A549 (cell line): ENCODE measurements around the gene ANKRD27.

ENCODE experiments used
- CTCF ChIP-seq: fragments of >200 bp; sonication (Bioruptor Twin); formaldehyde crosslinking; IDR thresholded peaks from 3 replicates; pipeline ENCODE4 v1.5.1; 2016
- E2F6 ChIP-seq: IDR thresholded peaks from 2 replicates; pipeline ENCODE4 v1.6.1; 2012; ENCODE audit warnings: low read depth, borderline replicate concordance
- EP300 ChIP-seq, 2 experiments: fragments of >200 bp; sonication (Bioruptor Twin); formaldehyde crosslinking; IDR thresholded peaks; 2 replicates in 1 of 2; 3 replicates in 1 of 2; pipeline ENCODE4 v1.6.1; 2016 to 2017
- FOSL2 ChIP-seq, 2 experiments: fragments of 450-650 bp in 1 of 2; fragments of >200 bp in 1 of 2; sonication (Bioruptor Twin) in 1 of 2; formaldehyde crosslinking; IDR thresholded peaks; 2 replicates each; pipeline versions ENCODE4 v1.5.0 to v1.6.1; 2016 to 2020; ENCODE audit warnings: mild to moderate bottlenecking in 1 of 2, moderate library complexity in 1 of 2
- GATA3 ChIP-seq: IDR thresholded peaks from 2 replicates; pipeline ENCODE4 v1.6.1; 2012; ENCODE audit warnings: borderline replicate concordance
- HOXA7 ChIP-seq: fragments of 250-450 bp; sonication (Bioruptor Pico); IDR thresholded peaks from 2 replicates; pipeline ENCODE4 v1.5.0; 2020; ENCODE audit warnings: mild to moderate bottlenecking, moderate library complexity
- JUN ChIP-seq, 2 experiments: fragments of >200 bp; sonication (Bioruptor Twin); formaldehyde crosslinking; IDR thresholded peaks; 2 replicates in 1 of 2; 3 replicates in 1 of 2; pipeline ENCODE4 v1.6.1; 2016 to 2017
- POLR2A ChIP-seq: IDR thresholded peaks from 2 replicates; pipeline ENCODE4 v1.6.1; 2012; ENCODE audit warnings: mild to moderate bottlenecking, low read length
- RAD21 ChIP-seq, 2 experiments: fragments of >200 bp in 1 of 2; sonication (Bioruptor Twin) in 1 of 2; formaldehyde crosslinking in 1 of 2; IDR thresholded peaks in 1 of 2; conservative IDR thresholded peaks in 1 of 2; 2 replicates in 1 of 2; 3 replicates in 1 of 2; pipeline ENCODE4 v1.6.1; 2012 to 2018; ENCODE audit warnings: inconsistent platforms in 1 of 2
- TFCP2L1 ChIP-seq: fragments of 250-450 bp; sonication (Bioruptor Pico); IDR thresholded peaks from 2 replicates; pipeline ENCODE4 v1.5.0; 2021; ENCODE audit warnings: mild to moderate bottlenecking
- ZSCAN20 ChIP-seq: fragments of 250-450 bp; sonication (Bioruptor Pico); IDR thresholded peaks from 2 replicates; pipeline ENCODE4 v1.8.0; 2022; ENCODE audit warnings: mild to moderate bottlenecking, moderate library complexity
- TF ChIP-seq, protein P1 (sequence below): fragments of 200-600 bp; sonication (generic); IDR thresholded peaks from 2 replicates; pipeline ENCODE4 v1.6.1; 2016; ENCODE audit warnings: antibody characterized with exemption, mild to moderate bottlenecking, moderate library complexity
- TF ChIP-seq, protein P2 (sequence below): fragments of 450-650 bp; IDR thresholded peaks from 2 replicates; pipeline ENCODE4 v1.6.1; 2014; ENCODE audit warnings: antibody characterized with exemption

- TF ChIP-seq CTCF (no peak), POLR2A (no peak), E2F6 (no peak), GATA3 (no peak), HOXA7 (CRISPR knock-in tag) (no peak), TFCP2L1 (CRISPR knock-in tag) (no peak), JUN (IDR thresholded peaks at IDR 0.05) (no peak), FOSL2 (IDR thresholded peaks at IDR 0.05) (no peak), FOSL2 (CRISPR knock-in tag; IDR thresholded peaks at IDR 0.05) (no peak), ZSCAN20 (CRISPR knock-in tag) (no peak), RAD21 (conservative IDR thresholded peaks at IDR 0.05 in 1 of 2, IDR thresholded peaks at IDR 0.05 in 1 of 2) (no peak), EP300 (IDR thresholded peaks at IDR 0.05) (no peak)
- TF ChIP-seq, protein P1, sequence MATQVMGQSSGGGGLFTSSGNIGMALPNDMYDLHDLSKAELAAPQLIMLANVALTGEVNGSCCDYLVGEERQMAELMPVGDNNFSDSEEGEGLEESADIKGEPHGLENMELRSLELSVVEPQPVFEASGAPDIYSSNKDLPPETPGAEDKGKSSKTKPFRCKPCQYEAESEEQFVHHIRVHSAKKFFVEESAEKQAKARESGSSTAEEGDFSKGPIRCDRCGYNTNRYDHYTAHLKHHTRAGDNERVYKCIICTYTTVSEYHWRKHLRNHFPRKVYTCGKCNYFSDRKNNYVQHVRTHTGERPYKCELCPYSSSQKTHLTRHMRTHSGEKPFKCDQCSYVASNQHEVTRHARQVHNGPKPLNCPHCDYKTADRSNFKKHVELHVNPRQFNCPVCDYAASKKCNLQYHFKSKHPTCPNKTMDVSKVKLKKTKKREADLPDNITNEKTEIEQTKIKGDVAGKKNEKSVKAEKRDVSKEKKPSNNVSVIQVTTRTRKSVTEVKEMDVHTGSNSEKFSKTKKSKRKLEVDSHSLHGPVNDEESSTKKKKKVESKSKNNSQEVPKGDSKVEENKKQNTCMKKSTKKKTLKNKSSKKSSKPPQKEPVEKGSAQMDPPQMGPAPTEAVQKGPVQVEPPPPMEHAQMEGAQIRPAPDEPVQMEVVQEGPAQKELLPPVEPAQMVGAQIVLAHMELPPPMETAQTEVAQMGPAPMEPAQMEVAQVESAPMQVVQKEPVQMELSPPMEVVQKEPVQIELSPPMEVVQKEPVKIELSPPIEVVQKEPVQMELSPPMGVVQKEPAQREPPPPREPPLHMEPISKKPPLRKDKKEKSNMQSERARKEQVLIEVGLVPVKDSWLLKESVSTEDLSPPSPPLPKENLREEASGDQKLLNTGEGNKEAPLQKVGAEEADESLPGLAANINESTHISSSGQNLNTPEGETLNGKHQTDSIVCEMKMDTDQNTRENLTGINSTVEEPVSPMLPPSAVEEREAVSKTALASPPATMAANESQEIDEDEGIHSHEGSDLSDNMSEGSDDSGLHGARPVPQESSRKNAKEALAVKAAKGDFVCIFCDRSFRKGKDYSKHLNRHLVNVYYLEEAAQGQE = no peak
- TF ChIP-seq, protein P2, sequence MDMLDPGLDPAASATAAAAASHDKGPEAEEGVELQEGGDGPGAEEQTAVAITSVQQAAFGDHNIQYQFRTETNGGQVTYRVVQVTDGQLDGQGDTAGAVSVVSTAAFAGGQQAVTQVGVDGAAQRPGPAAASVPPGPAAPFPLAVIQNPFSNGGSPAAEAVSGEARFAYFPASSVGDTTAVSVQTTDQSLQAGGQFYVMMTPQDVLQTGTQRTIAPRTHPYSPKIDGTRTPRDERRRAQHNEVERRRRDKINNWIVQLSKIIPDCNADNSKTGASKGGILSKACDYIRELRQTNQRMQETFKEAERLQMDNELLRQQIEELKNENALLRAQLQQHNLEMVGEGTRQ = no peak
These were observed 2.9 kb downstream of the ANKRD27 start for GRCh38 chr19:32671883-32672593.
